Thyroid gland (tissue), 4 donors: ENCODE measurements around the gene ARTN. TPM values are rescaled to one million over a fixed set of nuclear protein-coding genes. Genes with fewer than 3 reads are reported as not detected.

Experiments used
- DNase-seq, 2 donors: peaks; one replicate each; pipeline ENCODE4 v3.0.0-alpha.2; 2019
- H3K27ac ChIP-seq, 3 donors: fragments of 200-600 bp; sonication (generic); 1 replicate in 2 of 3; 2 replicates in 1 of 3; pipeline ENCODE4 v1.5.1; 2016 to 2019; ENCODE audit warnings: mild to moderate bottlenecking in 1 of 3, moderate library complexity in 1 of 3
- H3K27me3 ChIP-seq: fragments of 200-600 bp; sonication (generic); one replicate; pipeline ENCODE4 v1.5.1; 2019
- H3K36me3 ChIP-seq, 2 donors: fragments of 200-600 bp; sonication (generic); one replicate each; pipeline ENCODE4 v1.5.1; 2016 to 2019
- H3K4me1 ChIP-seq, 2 donors: fragments of 200-600 bp; sonication (generic); one replicate each; pipeline ENCODE4 v1.5.1; 2017 to 2019
- H3K4me3 ChIP-seq, 3 donors: fragments of 200-600 bp; sonication (generic); replicated peaks in 1 of 3; 1 replicate in 2 of 3; 2 replicates in 1 of 3; pipeline ENCODE4 v1.5.1; 2016; ENCODE audit warnings: mild to moderate bottlenecking in 1 of 3
- H3K9me3 ChIP-seq: fragments of 200-600 bp; sonication (generic); one replicate; pipeline ENCODE4 v1.5.1; 2017
- CTCF ChIP-seq, 6 experiments: fragments of 200-600 bp in 3 of 6; fragments of 450-650 bp in 3 of 6; sonication (generic) in 3 of 6; IDR thresholded peaks; one replicate each; pipeline ENCODE4 v1.5.1; 2016 to 2019; ENCODE audit warnings: antibody characterized with exemption in 6 of 6, mild to moderate bottlenecking in 2 of 6, inconsistent platforms in 1 of 6, moderate library complexity in 1 of 6
- POLR2A ChIP-seq, 2 donors: fragments of 450-650 bp; IDR thresholded peaks; one replicate each; pipeline ENCODE4 v1.6.1; 2017; ENCODE audit warnings: antibody characterized with exemption in 2 of 2, mild to moderate bottlenecking in 2 of 2, moderate library complexity in 1 of 2
- WGBS, 2 donors: methylation state at CpG; one replicate each; pipeline ENCODE4 v1.1.5; 2017; 5-methylcytosine and 5-hydroxymethylcytosine counted together
- intact Hi-C: fragments of 100-400 bp; cut with DNase I; formaldehyde crosslinking; loops from one replicate; pipeline ENCODE4 v1.15.1; 2023
- total RNA-seq, 4 donors: library from RNA; depleted of rRNA; stranded (reverse); fragments of >200 nt; gene quantifications; one replicate each; pipeline ENCODE4 v1.2.3, GENCODE V29; 2016

The ARTN gene
- total RNA-seq, 4 donors from 2014 or later, result 0.40 to 2.0 (median 0.80) TPM

- H3K27ac ChIP-seq, result peak overlapping the region in 1 of 3 donors; percentile 13
- 24 to 44% methylated on average over 5 to 6 of the region's 48 CpGs for WGBS, 2 donors
- peak; percentile 78 to 79 for DNase-seq
- peaks cover 10 to 35% of the 10 kb centered on the region in 2 donors for H3K4me1 ChIP-seq
- no peaks in the 10 kb centered on the region for H3K36me3 ChIP-seq
- H3K9me3 ChIP-seq, result no peaks in the 10 kb centered on the region
- TF ChIP-seq POLR2A (IDR thresholded peaks at IDR 0.05) (peak in 1 of 2 donors; percentile 21), CTCF (IDR thresholded peaks at IDR 0.05) (no peak)
- H3K4me3 ChIP-seq, result peak overlapping the region in 1 of 3 donors; percentile 33
- H3K27me3 ChIP-seq, result no peaks in the 10 kb centered on the region
- intact Hi-C loops, result loop anchor here (2.0 kb wide), 1 partner anchor 173 kb away; no protein-coding TSS in a partner anchor
Measured at GRCh38 chr1:43935711-43936427, 2.3 kb downstream of the ARTN start.

DNA sequence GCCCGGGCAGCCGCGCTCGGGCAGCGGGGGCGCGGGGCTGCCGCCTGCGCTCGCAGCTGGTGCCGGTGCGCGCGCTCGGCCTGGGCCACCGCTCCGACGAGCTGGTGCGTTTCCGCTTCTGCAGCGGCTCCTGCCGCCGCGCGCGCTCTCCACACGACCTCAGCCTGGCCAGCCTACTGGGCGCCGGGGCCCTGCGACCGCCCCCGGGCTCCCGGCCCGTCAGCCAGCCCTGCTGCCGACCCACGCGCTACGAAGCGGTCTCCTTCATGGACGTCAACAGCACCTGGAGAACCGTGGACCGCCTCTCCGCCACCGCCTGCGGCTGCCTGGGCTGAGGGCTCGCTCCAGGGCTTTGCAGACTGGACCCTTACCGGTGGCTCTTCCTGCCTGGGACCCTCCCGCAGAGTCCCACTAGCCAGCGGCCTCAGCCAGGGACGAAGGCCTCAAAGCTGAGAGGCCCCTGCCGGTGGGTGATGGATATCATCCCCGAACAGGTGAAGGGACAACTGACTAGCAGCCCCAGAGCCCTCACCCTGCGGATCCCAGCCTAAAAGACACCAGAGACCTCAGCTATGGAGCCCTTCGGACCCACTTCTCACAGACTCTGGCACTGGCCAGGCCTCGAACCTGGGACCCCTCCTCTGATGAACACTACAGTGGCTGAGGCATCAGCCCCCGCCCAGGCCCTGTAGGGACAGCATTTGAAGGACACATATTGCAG is 3.0 kb downstream of the ARTN start:
- H3K9me3 ChIP-seq, result no peaks in the 10 kb centered on the region
- no peaks in the 10 kb centered on the region for H3K36me3 ChIP-seq
- no peak overlapping the region for H3K27ac ChIP-seq
- peaks cover 10 to 35% of the 10 kb centered on the region in 2 donors for H3K4me1 ChIP-seq
- H3K4me3 ChIP-seq, result peak overlapping the region in 1 of 3 donors; percentile 33
- DNase-seq, result peak; percentile 55 to 63
- intact Hi-C loops, result no loop called here
- TF ChIP-seq CTCF (IDR thresholded peaks at IDR 0.05), result peak in 2 of 6 experiments; percentile 13
- TF ChIP-seq POLR2A (IDR thresholded peaks at IDR 0.05), result peak in 1 of 2 donors; percentile 16
- WGBS, 2 donors, result 49 to 83% methylated on average over 3 to 6 of the region's 56 CpGs
- no peaks in the 10 kb centered on the region for H3K27me3 ChIP-seq

- H3K27ac ChIP-seq, result no peak overlapping the region
- H3K27me3 ChIP-seq, result no peaks in the 10 kb centered on the region
- 88 to 95% methylated on average over 6 to 8 of the region's 8 CpGs for WGBS, 2 donors
- H3K36me3 ChIP-seq, result no peaks in the 10 kb centered on the region
- DNase-seq, result no peak
- no peaks in the 10 kb centered on the region for H3K9me3 ChIP-seq
- intact Hi-C loops, result no loop called here
- TF ChIP-seq POLR2A (IDR thresholded peaks at IDR 0.05) (no peak), CTCF (IDR thresholded peaks at IDR 0.05) (no peak)
- H3K4me1 ChIP-seq, result peaks cover 10 to 35% of the 10 kb centered on the region in 2 donors
- H3K4me3 ChIP-seq, result peak overlapping the region in 1 of 3 donors; percentile 33
Measured at GRCh38 chr1:43937179-43937865, 3.7 kb downstream of the ARTN start.

DNA sequence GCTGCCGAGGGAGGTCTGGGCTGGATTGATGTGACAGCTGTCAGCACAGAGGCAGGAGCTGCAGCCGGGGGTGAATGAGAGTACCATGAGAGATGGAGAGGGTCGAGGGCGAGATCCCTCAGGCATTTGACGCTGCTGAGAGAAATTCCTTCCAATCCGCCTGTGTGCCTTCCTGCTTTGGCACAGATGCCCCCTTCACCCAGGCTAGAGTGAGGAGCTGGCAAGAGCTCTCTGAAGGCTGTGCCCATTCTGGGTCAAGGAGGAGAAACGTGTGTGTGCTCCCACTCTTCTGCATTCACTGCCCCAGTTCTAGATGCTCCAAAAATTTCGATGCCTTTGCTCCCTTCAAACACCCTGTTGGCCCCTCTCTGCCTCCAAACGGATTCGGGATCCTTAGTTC is 4.8 kb downstream of the ARTN start:
- Histone ChIP-seq H3K4me3 (no peak overlapping the region), H3K36me3 (no peaks in the 10 kb centered on the region), H3K4me1 (peaks cover 5 to 31% of the 10 kb centered on the region in 2 donors), H3K9me3 (no peaks in the 10 kb centered on the region), H3K27me3 (no peaks in the 10 kb centered on the region), H3K27ac (no peak overlapping the region)
- intact Hi-C loops, result no loop called here
- 88 to 90% methylated on average over 10 of the region's 10 CpGs for WGBS, 2 donors
- TF ChIP-seq POLR2A (IDR thresholded peaks at IDR 0.05) (no peak), CTCF (IDR thresholded peaks at IDR 0.05) (no peak)
- DNase-seq, result no peak
